Measurements from ENCODE around the gene UBE2M.
A peak's percentile ranks its signal among the peaks of the same experiment; 100 is the strongest.

UBE2M gene

GRCh38 chr19:58518256-58519086, 39.9 kb downstream of the UBE2M start:
- peaks cover 7% of the 10 kb centered on the region for H3K36me3 Mint-ChIP-seq (ENCODE audit: low read depth)
- H3K4me3 Mint-ChIP-seq: peak overlapping the region; percentile 90 to 95 (median 94)
- no peak for TF ChIP-seq CTCF (IDR thresholded peaks at IDR 0.05; ENCODE audit: unreplicated experiment in 3 of 3)
- peak overlapping the region; percentile 95 to 100 (median 97) for H3K27ac Mint-ChIP-seq
- H3K9me3 Mint-ChIP-seq: no peaks in the 10 kb centered on the region
- H3K27me3 Mint-ChIP-seq (ENCODE audit: low read depth): no peaks in the 10 kb centered on the region
- H3K4me1 Mint-ChIP-seq: peaks cover 30% of the 10 kb centered on the region

- no peak for TF ChIP-seq CTCF (IDR thresholded peaks at IDR 0.05; ENCODE audit: unreplicated experiment in 3 of 3)
- Mint-ChIP-seq H3K4me3 (peak overlapping the region; percentile 56 to 95 (median 90)), H3K27me3 (ENCODE audit: low read depth) (no peaks in the 10 kb centered on the region), H3K27ac (peak overlapping the region in 1 of 3 experiments; percentile 100), H3K9me3 (no peaks in the 10 kb centered on the region), H3K4me1 (peaks cover 30% of the 10 kb centered on the region), H3K36me3 (ENCODE audit: low read depth) (peaks cover 7% of the 10 kb centered on the region)
Observed at GRCh38 chr19:58516964-58517833, 41.2 kb downstream of the UBE2M start.

GRCh38 chr19:58516246-58516836, 42.1 kb downstream of the UBE2M start:
- Mint-ChIP-seq H3K27me3 (ENCODE audit: low read depth) (no peaks in the 10 kb centered on the region), H3K36me3 (ENCODE audit: low read depth) (peaks cover 7% of the 10 kb centered on the region), H3K9me3 (no peaks in the 10 kb centered on the region), H3K27ac (peak overlapping the region in 1 of 3 experiments; percentile 51), H3K4me1 (peaks cover 30% of the 10 kb centered on the region), H3K4me3 (peak overlapping the region; percentile 60 to 79 (median 75))
- TF ChIP-seq CTCF (IDR thresholded peaks at IDR 0.05; ENCODE audit: unreplicated experiment in 3 of 3): no peak

GRCh38 chr19:58515259-58515658, 43.2 kb downstream of the UBE2M start:
- Mint-ChIP-seq H3K27ac (peak overlapping the region; percentile 19 to 81 (median 51)), H3K4me1 (peaks cover 25% of the 10 kb centered on the region)
- TF ChIP-seq CTCF (IDR thresholded peaks at IDR 0.05; ENCODE audit: unreplicated experiment in 3 of 3): no peak

GRCh38 chr19:58514564-58515022, 43.8 kb downstream of the UBE2M start:
- TF ChIP-seq CTCF (IDR thresholded peaks at IDR 0.05; ENCODE audit: unreplicated experiment in 3 of 3): no peak
- H3K27ac Mint-ChIP-seq: peak overlapping the region; percentile 59 to 88 (median 84)
- H3K4me3 Mint-ChIP-seq: peak overlapping the region; percentile 84 to 90 (median 89)
- H3K4me1 Mint-ChIP-seq: peaks cover 19% of the 10 kb centered on the region
- H3K27me3 Mint-ChIP-seq (ENCODE audit: low read depth): no peaks in the 10 kb centered on the region
- peaks cover 7% of the 10 kb centered on the region for H3K36me3 Mint-ChIP-seq (ENCODE audit: low read depth)
- H3K9me3 Mint-ChIP-seq: no peaks in the 10 kb centered on the region

More at GRCh38 chr19:58515259-58515658, 43.2 kb downstream of the UBE2M start:
- peaks cover 7% of the 10 kb centered on the region for H3K36me3 Mint-ChIP-seq (ENCODE audit: low read depth)
- H3K27me3 Mint-ChIP-seq (ENCODE audit: low read depth): no peaks in the 10 kb centered on the region
- H3K4me3 Mint-ChIP-seq: peak overlapping the region; percentile 60 to 79 (median 75)
- H3K9me3 Mint-ChIP-seq: no peaks in the 10 kb centered on the region
